Activated T-helper 17 cell treated with anti-CD3 and anti-CD28 coated beads, Interleukin-2, amount 50 U/mL, for 72 hours (primary cell): ENCODE results near the gene CLEC16A. TPM values are rescaled to one million over a fixed set of nuclear protein-coding genes. Genes with fewer than 3 reads are reported as not detected.
"Not testable (repeated sequence)": the region's sequence is repeated elsewhere in the genome, so short reads cannot be mapped to it uniquely, and the experiment has no call there.

ENCODE experiments used
- ATAC-seq: fragments of 150-1000 bp; cut with Tn5 transposase; replicated peaks from 2 replicates; pipeline ENCODE4 v1.10.0; 2021; ENCODE audit warnings: mild to moderate bottlenecking, moderate library complexity
- H3K27ac Mint-ChIP-seq: one replicate; pipeline ENCODE4 v1.8.0; 2022; ENCODE audit warnings: mixed read lengths
- H3K27me3 Mint-ChIP-seq: one replicate; pipeline ENCODE4 v1.8.0; 2022; ENCODE audit warnings: mixed read lengths
- H3K36me3 Mint-ChIP-seq: one replicate; pipeline ENCODE4 v1.8.0; 2022; ENCODE audit warnings: low read depth, mild to moderate bottlenecking, mixed read lengths
- H3K4me1 Mint-ChIP-seq: one replicate; pipeline ENCODE4 v1.8.0; 2022; ENCODE audit warnings: mixed read lengths
- H3K4me3 Mint-ChIP-seq: one replicate; pipeline ENCODE4 v1.8.0; 2022; ENCODE audit warnings: mild to moderate bottlenecking, mixed read lengths
- H3K9me3 Mint-ChIP-seq: one replicate; pipeline ENCODE4 v1.8.0; 2022; ENCODE audit warnings: mixed read lengths
- total RNA-seq, 2 donors: library from RNA; stranded (reverse); gene quantifications; one replicate each; pipeline ENCODE4 v1.2.3, GENCODE V29; 2022

Gene CLEC16A
- total RNA-seq, 2 donors from 2014 or later: 24.3 to 24.8 TPM

DNA sequence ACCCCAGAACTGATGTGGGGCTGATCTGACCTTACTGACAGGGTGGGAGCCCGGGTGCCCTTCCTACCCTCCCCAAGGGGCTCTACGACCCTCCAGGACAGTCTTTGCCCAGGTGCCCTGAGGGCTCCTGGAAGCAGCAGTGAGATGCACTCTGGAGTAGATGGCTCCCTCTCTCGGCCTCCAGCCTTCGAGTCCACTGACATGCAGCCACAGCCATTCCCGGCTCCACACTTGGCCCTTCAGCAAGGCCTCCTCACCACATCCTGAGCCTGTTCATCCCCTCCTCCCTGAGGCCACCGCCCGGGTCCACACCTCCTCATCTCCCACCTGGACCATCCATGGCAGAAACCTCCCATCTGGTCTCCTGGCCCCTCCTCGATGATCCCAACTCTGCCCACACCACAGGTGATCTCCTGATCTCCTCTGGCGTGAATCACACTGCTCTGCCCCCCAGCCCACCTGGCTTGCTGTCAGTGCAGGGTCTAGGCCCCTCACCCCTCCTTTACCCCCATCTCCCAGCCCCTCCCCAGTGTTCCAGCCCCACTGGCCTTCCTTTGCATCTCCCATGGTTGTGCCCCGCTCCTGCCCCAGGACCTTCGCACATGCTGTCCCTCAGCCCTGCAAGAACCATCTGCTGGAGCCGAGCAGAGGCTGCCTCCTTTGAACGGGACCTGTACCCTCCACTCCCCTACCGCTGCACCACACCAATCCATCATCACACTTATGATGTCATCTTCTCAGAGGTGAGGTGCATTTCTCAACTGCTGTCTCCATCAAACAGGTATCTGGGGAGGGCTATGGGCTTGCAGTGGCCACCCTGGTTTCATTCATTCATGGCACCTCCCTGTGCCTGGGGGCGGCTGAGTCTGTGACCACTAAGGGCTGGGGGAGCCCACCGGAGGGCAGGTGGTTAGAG lies 267.0 kb downstream of the CLEC16A start:
- Mint-ChIP-seq H3K4me3 (no peak overlapping the region), H3K36me3 (no peaks in the 10 kb centered on the region), H3K4me1 (peaks cover 11% of the 10 kb centered on the region), H3K9me3 (peaks cover 4% of the 10 kb centered on the region), H3K27ac (peak overlapping the region; percentile 17), H3K27me3 (no peaks in the 10 kb centered on the region)
- no peak for ATAC-seq

DNA sequence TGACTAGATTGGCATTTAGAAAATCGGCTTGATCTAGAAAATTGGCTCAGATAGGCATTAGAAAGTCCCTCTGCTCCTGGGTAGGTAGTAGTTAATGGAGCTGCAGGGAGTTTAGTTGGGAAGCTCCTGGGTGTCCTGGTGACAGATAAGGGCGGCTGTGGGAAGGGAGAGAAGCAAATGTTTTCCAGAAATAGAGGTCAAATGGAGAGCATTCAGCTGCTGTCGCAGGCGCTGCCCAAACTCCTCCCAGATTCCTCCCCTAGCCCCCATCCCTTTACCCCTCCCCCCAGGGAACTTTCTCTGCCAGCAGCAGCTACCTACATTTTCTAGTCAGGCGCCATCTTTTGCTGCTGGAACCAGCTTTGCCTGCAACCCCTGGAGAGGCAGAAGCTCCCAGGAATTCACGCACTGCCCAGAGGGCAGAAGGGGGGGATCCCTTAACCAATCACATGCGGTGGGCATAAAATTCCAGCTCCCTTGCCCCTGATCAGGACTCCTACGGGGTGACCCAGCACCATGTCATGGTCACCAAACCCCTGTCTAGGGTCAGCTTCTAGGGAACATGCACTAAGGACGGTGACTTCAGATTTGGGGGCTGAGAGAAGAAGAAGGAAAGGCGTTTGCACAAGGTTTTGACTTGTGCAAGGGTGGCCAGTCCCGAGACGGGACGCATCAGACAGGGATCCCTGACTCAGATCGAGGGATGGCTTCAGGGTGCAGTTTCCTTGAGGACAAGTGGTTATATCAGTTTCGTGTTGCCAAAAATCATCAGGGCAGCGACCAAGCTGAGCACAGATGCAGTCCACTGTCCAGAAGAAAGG lies 267.8 kb downstream of the CLEC16A start:
- no peaks in the 10 kb centered on the region for H3K36me3 Mint-ChIP-seq
- peaks cover 4% of the 10 kb centered on the region for H3K9me3 Mint-ChIP-seq
- peaks cover 2% of the 10 kb centered on the region for H3K4me1 Mint-ChIP-seq
- H3K4me3 Mint-ChIP-seq: no peak overlapping the region
- peak overlapping the region; percentile 17 for H3K27ac Mint-ChIP-seq
- H3K27me3 Mint-ChIP-seq: no peaks in the 10 kb centered on the region
- ATAC-seq: no peak

DNA sequence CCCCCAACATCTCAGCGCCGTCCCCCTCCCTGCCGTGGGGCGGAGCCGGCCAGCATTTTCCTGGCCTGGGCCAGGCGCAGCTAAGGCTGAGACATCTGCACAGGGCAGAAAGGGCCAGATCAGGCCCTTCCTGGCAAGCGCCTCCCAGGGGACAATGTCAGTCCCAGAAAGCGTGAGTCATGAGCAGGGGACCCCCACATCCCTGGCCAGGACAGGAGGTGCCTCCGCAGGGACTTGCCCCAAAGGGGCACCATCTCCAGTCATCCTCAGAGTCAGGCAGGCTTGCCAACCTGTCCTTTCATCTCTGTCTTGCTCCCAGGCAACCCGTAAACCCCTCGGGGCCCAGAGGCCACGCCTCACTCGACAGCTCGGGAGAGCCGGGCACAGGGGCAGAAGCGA lies 268.4 kb downstream of the CLEC16A start:
- Mint-ChIP-seq H3K4me3 (no peak overlapping the region), H3K27me3 (no peaks in the 10 kb centered on the region), H3K4me1 (no peaks in the 10 kb centered on the region), H3K36me3 (no peaks in the 10 kb centered on the region), H3K27ac (no peak overlapping the region), H3K9me3 (peaks cover 4% of the 10 kb centered on the region)
- no peak for ATAC-seq

DNA sequence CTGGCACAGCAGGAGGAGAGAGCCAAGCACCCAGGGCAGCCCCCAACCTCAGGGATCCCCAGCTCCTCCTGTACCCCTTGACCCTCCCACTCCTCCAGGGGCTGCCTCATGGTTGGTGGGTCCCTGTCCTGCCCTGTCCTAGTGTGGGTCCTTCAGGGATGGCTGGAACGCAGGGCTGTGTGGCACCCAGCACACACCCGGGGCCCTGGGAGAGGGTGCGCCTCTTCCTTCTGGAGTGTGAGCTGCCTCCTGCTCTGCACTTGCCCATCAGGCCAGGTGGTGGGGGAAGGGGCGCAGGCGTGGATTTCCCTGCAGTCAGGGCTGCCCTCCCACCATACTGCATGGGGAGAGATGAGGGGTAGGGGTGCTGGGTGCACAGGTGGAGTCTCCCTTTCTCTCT lies 269.0 kb downstream of the CLEC16A start:
- Mint-ChIP-seq H3K36me3 (no peaks in the 10 kb centered on the region), H3K9me3 (peaks cover 4% of the 10 kb centered on the region), H3K27ac (no peak overlapping the region), H3K4me3 (no peak overlapping the region), H3K27me3 (no peaks in the 10 kb centered on the region), H3K4me1 (no peaks in the 10 kb centered on the region)
- ATAC-seq: no peak

DNA sequence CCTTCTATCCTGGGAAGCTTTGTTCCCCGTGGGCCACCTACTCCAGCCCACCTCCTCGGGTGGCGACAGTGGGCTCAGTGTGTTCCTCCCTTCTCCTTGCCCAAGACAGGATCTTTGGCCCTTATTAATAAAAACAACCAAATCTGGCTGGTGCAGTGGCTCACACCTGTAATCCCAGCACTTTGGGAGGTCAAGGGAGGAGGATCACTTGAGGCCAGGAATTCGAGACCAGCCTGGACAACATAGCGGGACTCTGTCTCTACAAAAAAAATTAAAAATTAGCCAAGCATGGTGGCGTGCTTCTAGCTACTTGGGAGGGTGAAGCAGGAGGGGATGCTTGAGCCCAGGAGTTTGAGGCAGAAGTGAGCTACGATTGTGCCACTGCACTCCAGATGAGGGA lies 269.4 kb downstream of the CLEC16A start:
- no peak overlapping the region for H3K4me3 Mint-ChIP-seq
- no peak overlapping the region for H3K27ac Mint-ChIP-seq
- no peaks in the 10 kb centered on the region for H3K4me1 Mint-ChIP-seq
- no peaks in the 10 kb centered on the region for H3K27me3 Mint-ChIP-seq
- H3K9me3 Mint-ChIP-seq: peaks cover 4% of the 10 kb centered on the region
- ATAC-seq: no peak
- no peaks in the 10 kb centered on the region for H3K36me3 Mint-ChIP-seq

DNA sequence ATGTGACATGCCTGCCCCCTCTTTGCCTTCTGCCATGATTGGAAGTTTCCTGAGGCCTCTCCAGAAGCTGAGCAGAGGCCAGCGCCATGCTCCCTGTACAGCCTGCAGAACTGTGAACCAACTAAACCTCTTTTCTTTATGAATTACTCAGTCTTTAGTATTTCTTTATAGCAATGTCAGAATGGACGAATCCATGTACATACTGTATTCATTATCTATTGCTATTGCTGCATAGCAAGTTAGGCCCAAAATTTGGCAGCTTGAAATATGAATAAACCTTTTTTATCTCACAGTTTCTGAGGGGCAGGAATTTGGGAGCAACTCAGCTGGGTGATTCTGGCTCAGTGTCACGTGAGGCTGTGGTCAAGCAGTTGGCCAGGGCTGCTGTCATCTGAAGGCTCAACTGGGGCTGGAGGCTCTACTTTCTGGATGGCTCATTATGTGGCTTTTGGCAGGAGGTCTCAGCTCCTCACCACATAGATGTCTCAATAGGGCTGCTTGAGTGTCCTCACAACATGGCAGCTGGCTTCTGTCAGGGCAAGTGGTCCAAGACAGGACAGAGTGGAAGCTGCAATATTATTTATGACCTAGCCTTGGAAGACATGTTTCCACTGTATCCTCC lies 271.7 kb downstream of the CLEC16A start:
- peak overlapping the region; percentile 7 for H3K27ac Mint-ChIP-seq
- ATAC-seq: no peak
- no peak overlapping the region for H3K4me3 Mint-ChIP-seq
- H3K36me3 Mint-ChIP-seq: no peaks in the 10 kb centered on the region
- H3K4me1 Mint-ChIP-seq: peaks cover 6% of the 10 kb centered on the region
- no peaks in the 10 kb centered on the region for H3K27me3 Mint-ChIP-seq
- H3K9me3 Mint-ChIP-seq: peaks cover 4% of the 10 kb centered on the region

DNA sequence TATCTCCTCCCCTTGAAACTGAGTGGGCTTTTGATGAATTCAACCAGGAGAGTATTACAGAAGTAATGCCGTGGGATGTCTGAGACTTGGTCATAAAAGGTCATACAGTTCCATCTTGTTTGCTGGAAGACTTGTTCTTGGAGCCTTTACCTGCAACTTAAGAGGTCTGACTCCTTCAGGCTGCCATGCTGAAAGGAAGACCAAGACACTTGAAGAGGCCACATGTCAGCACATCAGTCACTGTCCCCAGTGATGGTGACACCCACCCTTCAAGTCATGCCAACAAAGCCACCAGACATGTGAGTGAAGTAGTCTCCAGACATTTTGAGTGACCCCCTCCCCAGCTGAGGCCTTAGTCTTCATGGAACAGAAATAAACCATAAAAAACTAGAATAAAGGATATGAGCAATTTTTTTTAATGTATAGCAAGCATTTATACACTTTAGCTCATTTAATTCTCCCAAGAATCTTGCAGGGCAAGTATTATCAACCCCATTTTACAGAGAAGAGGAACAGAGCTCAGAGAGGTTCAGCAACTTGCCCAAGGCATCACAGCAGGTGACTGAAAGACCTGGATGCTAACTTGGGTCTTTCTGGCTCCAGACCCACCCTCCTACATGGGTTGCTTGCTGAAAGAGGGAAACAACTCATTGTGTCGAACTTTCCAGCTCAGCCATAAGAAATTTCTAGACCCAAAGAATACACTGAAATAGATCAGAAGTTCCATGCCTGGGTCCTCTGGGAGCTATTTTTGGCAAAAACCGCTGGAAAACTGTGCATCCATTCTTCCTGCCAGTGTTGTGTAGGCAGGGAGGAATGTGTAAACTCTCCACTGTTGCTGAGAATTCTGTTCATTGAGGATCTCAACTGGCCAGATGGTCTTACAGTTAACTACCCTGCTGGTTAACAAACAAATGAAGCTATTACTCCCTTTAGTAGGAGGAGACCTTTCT lies 273.6 kb downstream of the CLEC16A start:
- H3K27ac Mint-ChIP-seq: no peak overlapping the region
- peak; percentile 16 for ATAC-seq
- H3K9me3 Mint-ChIP-seq: peaks cover 4% of the 10 kb centered on the region
- no peak overlapping the region for H3K4me3 Mint-ChIP-seq
- H3K36me3 Mint-ChIP-seq: no peaks in the 10 kb centered on the region
- H3K27me3 Mint-ChIP-seq: no peaks in the 10 kb centered on the region
- H3K4me1 Mint-ChIP-seq: peaks cover 9% of the 10 kb centered on the region

DNA sequence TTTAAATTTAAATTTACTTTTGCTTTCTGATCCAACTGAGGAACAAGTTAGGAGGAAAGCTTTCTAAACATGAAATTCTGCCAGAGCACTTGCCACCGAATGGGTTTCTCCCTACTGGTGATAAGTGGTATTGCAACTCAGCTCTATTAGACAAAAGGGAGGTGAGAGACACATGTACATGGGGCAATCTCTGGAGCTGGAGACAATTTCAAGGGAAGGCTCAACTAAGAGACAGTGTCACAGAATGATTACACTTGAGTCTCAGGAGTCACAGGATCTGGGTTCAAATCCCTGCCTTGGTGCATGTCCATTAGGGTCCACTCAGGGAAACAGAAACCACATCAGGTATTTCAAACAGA lies 274.2 kb downstream of the CLEC16A start:
- Mint-ChIP-seq H3K27ac (no peak overlapping the region), H3K4me1 (peaks cover 13% of the 10 kb centered on the region), H3K4me3 (no peak overlapping the region)

DNA sequence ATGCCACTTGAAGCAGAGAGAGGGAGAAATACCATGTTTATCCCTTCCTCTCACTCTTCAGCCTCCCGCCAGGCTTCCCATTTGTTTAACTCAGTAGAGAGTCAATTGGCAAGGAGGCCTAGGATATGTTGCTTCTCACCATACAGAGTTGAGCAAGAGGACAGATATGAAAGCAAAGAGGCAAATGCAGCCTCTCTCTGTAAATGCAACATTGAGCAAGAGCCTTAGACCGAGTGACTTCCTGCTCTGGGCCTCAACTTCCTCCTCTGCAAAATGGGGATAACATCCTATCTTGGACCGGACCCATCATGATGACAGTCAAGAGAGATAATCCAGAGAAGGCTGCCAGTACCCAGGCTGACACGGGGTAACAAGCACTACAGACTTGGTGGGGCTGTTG lies 274.8 kb downstream of the CLEC16A start:
- ATAC-seq: no peak
- H3K4me1 Mint-ChIP-seq: peaks cover 17% of the 10 kb centered on the region
- H3K9me3 Mint-ChIP-seq: peaks cover 4% of the 10 kb centered on the region
- H3K27ac Mint-ChIP-seq: no peak overlapping the region
- H3K27me3 Mint-ChIP-seq: no peaks in the 10 kb centered on the region
- no peak overlapping the region for H3K4me3 Mint-ChIP-seq
- H3K36me3 Mint-ChIP-seq: no peaks in the 10 kb centered on the region

More for the DNA sequence above, 274.2 kb downstream of the CLEC16A start:
- H3K27me3 Mint-ChIP-seq: no peaks in the 10 kb centered on the region
- no peak for ATAC-seq
- H3K9me3 Mint-ChIP-seq: peaks cover 4% of the 10 kb centered on the region
- H3K36me3 Mint-ChIP-seq: no peaks in the 10 kb centered on the region

DNA sequence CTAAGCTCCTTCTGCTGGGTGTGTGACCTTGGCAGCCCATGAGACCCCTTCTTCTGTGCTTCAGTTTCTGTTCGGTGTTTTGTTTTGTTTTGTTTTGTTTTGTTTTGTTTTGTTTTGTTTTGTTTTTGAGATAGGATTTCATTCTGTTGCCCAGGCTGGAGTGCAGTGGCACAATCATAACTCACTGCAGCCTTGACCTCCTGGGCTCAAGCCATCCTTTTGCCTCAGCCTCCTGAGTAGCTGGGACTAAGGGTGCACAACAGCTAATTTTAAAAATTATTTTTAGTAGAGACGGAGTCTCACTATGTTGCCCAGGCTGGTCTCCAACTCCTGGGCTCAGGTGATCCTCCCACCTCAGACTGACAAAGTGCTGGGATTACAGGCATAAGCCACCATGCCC lies 276.1 kb downstream of the CLEC16A start:
- H3K27ac Mint-ChIP-seq, H3K36me3 Mint-ChIP-seq, H3K9me3 Mint-ChIP-seq, ATAC-seq, H3K4me3 Mint-ChIP-seq, H3K27me3 Mint-ChIP-seq: not testable (repeated sequence)
- peaks cover 17% of the 10 kb centered on the region for H3K4me1 Mint-ChIP-seq

DNA sequence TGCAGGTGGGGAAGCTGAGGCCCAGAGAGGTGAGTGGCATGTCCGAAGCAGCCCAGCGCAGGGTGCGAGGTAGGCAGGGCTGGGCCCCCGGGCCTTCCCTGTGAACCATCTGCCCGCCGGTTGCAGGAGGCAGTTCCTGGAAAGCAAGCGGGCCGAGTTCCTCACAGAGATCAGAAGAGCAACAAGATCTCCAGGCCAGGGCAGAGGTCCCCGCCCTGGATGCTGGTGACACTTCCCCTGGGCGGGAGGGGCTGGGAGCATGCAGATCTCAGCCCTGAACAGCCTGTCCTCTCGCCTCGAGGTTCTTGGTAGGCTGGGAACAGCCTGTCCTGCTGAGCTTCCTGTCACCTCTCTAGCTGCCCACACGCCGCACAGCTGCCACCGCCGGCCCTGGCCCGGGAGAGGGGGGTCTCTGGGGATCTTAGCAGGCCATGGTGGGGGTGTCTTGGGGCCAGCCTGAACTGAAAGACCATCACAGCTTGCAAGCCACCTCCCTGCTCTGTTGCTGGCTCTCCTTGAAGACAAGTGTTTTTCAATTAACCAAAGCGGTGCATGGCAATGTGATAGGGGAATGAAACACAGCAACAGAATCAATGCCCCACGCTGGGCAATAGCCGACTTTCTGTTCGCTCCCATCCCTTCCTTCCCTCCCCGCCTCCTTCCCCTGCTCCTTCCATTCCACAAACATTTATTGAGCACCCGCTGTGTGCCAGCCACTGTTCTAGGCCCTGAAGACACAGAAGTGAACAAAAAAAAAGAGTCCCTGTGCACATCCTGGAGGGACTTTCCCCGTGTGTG lies 279.9 kb downstream of the CLEC16A start:
- Mint-ChIP-seq H3K9me3 (no peaks in the 10 kb centered on the region), H3K36me3 (no peaks in the 10 kb centered on the region), H3K4me1 (peaks cover 28% of the 10 kb centered on the region), H3K27ac (peak overlapping the region; percentile 82), H3K4me3 (peak overlapping the region; percentile 63), H3K27me3 (no peaks in the 10 kb centered on the region)
- ATAC-seq: peak; percentile 59

DNA sequence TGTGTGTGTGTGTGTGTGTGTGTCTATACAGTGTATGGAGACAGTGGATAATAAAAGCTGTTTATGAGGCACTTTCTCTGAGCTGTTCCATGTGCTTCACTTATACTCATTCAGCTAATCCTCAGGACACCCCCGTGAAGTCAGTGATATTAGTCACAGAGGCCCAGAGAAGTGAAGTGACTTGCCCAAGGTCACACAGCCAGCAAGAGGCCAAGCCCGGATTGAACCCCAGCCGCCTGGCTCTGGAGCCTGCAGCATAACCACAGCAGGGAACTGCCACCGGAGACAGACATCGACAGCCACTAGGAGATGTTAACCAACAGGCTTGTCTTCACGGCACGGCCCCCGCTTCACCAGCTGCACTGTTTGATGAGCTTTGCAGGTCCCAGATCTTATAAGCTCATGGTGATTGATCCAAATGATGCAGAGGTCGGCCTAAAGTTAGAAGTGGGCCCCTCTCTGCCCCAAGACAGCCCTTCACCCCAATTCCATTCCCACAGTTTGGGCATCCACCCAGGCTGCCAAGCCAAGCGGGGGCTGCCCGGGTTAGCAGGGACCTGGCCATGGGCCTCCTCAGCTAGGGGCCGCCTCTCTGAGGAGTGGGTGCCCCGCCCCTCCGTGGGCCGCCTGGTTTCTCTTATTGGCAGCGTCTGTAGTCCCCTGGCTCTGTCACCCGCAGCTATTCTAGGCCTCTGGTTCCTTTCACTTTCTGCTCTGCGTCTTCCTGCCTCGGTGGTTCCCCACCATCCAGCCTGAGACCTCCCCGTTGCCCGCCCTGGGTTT lies 280.7 kb downstream of the CLEC16A start:
- no peaks in the 10 kb centered on the region for H3K27me3 Mint-ChIP-seq
- H3K4me1 Mint-ChIP-seq: peaks cover 26% of the 10 kb centered on the region
- no peaks in the 10 kb centered on the region for H3K36me3 Mint-ChIP-seq
- peak overlapping the region; percentile 63 for H3K4me3 Mint-ChIP-seq
- H3K9me3 Mint-ChIP-seq: no peaks in the 10 kb centered on the region
- H3K27ac Mint-ChIP-seq: peak overlapping the region; percentile 82
- ATAC-seq: peak; percentile 83
